ENCODE results near the gene DCAF5.

DNA sequence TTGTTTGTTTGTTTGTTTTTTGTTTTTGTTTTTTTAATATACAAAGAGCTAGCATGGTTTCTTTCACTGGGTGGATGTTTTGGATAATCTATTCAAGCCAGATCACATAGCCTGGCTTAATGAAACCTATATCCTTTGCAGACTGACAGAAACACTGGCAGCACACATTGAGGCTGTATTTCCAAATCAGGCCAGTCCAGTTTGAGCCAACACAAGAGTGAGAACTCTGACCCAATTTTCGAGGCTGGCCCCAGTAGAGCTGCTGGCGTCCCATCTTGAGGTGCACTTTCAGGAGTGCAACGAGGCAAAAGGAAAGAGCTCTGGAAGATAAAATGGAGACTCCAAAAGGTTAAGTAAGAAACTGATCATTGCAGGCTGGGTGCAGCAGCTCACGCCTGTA, 129.9 kb downstream of the DCAF5 start:
- TF ChIP-seq TAF1 (IDR thresholded peaks at IDR 0.05; ENCODE audit: borderline replicate concordance, low read depth, low read length) = no peak
- TF ChIP-seq POLR2A (IDR thresholded peaks at IDR 0.05; ENCODE audit: low read depth, low read length) = no peak

Data from GM12892 (cell line).